GM12864 (cell line): Measurements from ENCODE around the gene ONECUT3.
"Not testable (repeated sequence)": the region's sequence is repeated elsewhere in the genome, so short reads cannot be mapped to it uniquely, and the experiment has no call there.

ENCODE experiments used
- DNase-seq: peaks from one replicate; pipeline ENCODE4 v3.0.0-alpha.2; 2011; ENCODE audit warnings: low read depth
- H3K4me3 ChIP-seq: 2 replicates; pipeline ENCODE4 v1.5.1; 2011; ENCODE audit warnings: mild to moderate bottlenecking, low read depth, low read length, control low read depth
- TF ChIP-seq, protein P1 (sequence below): IDR thresholded peaks from 2 replicates; pipeline ENCODE4 v1.5.1; 2011; ENCODE audit warnings: low read depth, mild to moderate bottlenecking, moderate library complexity, low read length, control low read depth, inconsistent platforms; ENCODE audit errors: missing control alignments

ONECUT3 gene

DNA sequence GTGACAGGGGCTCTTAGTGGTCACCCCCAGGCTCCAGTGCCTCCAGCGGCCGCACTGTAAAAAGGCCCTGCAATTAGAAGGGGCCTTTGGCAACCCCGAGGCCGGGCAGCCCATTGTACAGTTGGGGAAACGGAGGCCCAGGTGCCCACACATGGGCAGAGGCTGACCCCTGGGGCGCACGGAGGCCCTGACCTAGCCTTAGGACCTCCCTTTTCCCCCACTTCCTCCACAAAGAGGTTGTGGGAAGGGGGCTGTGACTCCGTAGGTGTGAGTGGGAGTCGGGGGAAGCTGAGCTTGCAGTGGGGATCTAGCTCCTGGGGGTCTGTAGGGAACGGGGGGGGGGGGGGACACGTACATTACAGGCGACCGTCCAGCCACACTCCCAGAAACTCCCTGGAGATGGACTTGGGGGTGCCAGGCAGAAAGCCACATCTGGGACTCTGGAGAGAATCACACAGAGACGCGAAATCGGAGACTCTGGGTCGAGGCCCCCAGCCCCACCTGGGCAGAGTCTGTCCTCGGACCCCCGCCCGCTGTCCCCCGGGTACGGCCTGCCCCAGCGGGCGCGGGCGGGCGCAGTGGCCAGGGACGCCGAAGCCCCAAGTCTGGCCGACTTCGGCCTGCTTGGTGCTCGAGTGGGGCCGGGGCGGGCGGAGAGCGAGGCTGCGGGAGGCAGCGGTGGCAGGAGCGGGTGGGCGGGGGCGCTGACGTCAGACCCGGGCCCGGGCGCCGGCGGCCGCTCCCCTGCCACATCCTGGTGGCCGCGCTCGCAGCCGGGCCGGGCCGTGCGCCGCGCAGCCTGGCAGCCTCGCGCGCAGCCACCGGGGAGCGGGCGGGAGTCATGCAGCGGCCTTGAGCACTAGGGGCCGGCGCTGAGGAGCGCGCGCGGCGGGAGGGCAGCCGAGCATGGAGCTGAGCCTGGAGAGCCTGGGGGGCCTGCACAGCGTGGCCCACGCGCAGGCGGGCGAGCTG, at the start of gene ONECUT3:
Gene ONECUT3 (plus strand): TSS at position 750 of the 972 bp plus-strand sequence. CDS start 157 bp downstream, at position 907.
- TF ChIP-seq, protein P1, sequence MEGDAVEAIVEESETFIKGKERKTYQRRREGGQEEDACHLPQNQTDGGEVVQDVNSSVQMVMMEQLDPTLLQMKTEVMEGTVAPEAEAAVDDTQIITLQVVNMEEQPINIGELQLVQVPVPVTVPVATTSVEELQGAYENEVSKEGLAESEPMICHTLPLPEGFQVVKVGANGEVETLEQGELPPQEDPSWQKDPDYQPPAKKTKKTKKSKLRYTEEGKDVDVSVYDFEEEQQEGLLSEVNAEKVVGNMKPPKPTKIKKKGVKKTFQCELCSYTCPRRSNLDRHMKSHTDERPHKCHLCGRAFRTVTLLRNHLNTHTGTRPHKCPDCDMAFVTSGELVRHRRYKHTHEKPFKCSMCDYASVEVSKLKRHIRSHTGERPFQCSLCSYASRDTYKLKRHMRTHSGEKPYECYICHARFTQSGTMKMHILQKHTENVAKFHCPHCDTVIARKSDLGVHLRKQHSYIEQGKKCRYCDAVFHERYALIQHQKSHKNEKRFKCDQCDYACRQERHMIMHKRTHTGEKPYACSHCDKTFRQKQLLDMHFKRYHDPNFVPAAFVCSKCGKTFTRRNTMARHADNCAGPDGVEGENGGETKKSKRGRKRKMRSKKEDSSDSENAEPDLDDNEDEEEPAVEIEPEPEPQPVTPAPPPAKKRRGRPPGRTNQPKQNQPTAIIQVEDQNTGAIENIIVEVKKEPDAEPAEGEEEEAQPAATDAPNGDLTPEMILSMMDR: no peak
- no peak for DNase-seq

DNA sequence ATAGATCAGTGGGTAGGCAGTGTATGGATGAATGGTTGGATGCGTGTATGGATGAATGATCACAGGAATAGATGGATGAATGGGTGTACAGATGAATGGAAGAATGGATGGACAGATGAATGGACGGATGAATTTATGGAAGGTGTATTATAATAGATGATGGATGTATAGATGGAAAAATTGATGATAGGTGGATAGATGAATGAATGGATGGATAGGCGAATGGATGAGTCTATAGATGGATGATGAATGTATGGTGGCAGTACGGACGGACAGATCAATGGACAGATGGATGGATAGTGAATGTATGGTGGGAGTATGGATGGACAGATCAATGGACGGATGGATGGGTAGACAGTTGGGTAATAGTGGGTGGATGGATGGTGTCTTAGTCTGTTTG, 49.0 kb upstream of the ONECUT3 start:
- TF ChIP-seq, protein P1: no peak
- no peak overlapping the region for H3K4me3 ChIP-seq
- no peak for DNase-seq

More for the DNA sequence above, at the start of gene ONECUT3:
- H3K4me3 ChIP-seq: no peak within 1 kb of the TSS

DNA sequence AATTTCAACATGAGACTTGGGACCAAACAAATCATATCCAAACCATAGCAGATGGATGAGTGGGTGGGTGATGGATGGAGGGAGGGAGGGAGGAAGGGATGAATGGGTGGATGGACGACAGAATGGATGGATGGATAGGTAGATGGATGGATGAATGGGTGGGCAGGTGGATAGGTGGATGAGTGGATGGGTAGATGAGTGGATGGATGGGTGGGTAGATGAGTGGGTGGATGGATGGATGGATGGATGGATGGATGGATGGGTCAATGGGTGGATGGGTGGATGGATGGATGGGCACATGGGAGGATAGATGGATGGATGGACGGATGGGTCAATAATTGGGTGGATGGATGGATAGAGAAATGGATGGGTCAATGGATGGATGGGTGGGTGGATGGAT, 47.9 kb upstream of the ONECUT3 start:
- no peak for DNase-seq
- H3K4me3 ChIP-seq: no peak overlapping the region
- TF ChIP-seq, protein P1: no peak

DNA sequence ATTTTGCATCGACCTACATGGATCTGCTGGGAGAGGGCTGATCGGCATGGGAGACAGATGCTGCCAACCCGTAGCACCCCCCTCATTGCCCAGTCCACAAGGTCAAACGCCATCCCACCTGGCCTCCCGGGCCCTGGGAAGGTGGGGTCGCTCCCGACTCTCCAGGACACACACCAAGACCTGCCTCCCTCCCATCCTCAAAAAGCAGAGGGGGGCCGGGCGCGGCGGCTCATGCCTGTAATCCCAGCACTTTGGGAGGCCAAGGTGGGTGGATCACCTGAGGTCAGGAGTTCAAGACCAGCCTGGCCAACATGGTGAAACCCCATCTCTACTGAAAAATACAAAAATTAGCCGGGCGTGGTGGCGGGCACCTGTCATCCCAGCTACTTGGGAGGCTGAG, 46.7 kb upstream of the ONECUT3 start:
- not testable (repeated sequence) for H3K4me3 ChIP-seq, DNase-seq

DNA sequence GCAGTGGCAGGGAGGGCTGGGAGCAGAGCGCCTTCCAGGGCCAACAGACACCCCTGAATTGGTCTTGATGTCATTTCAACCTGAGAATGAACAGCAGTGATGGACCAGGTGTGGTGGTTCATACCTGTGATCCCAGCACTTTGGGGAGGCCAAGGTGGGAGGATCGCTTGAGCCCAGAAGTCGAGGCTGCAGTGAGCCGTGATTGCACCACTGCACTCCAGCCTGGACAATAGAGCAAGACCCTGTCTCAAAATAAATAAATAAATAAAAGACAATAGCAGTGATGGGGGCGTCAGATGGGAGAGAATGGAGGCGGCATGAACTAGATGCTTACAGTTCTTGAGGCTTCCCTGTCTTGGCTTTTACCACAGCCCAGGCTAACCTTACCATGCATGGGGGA, 46.1 kb upstream of the ONECUT3 start:
- TF ChIP-seq, protein P1: no peak

DNA sequence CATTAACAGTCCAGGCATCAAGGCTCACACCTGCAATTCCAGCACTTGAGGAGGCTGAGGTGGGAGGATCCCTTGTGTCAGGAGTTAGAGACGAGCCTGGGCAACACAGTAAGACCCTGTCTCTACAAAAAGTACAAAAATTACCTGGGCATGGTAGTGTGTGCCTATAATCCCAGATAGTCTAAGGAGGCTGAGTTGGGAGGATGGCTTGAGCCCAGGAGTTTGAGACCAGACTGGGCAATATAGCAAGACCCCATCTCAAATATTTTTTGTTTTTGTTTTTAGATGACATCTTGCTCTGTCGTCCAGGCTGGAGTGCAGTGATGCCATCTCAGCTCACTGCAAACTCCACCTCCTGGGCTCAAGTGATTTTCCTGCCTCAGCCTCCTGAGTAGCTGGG, 40.1 kb upstream of the ONECUT3 start:
- no peak for DNase-seq
- TF ChIP-seq, protein P1: no peak
- H3K4me3 ChIP-seq: no peak overlapping the region

More for the DNA sequence above, 46.1 kb upstream of the ONECUT3 start:
- H3K4me3 ChIP-seq: no peak overlapping the region
- no peak for DNase-seq

DNA sequence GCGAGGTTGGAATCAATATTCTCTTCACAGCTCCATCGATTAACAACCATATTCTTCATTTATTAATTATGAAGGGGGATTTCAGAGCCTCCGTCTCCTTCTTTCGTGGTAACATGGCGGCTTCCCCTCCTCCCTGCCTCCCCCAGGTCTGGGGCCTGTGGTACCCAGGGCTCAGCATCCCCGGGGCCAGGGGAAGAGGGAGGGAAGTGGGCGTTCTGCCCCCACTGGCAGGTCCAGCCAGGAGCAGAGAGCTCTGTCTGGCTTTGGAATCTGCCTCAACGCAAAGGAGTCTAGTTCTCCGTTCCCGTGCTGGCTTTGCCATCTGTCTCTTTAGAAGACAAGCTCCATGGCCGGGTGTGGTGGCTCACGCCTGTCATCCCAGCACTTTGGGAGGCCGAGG, 37.8 kb upstream of the ONECUT3 start:
- no peak for DNase-seq
- TF ChIP-seq, protein P1: no peak
- H3K4me3 ChIP-seq: no peak overlapping the region
